GM18870 (cell line): Measurements from ENCODE around the gene KIF6.
A peak's percentile ranks its signal among the peaks of the same experiment; 100 is the strongest.

ENCODE experiments used
- ATAC-seq: cut with Tn5 transposase; IDR thresholded peaks from one replicate; pipeline ENCODE4 v1.9.1; 2021; ENCODE audit warnings: moderate library complexity; ENCODE audit not compliant: unreplicated experiment

KIF6 gene

DNA sequence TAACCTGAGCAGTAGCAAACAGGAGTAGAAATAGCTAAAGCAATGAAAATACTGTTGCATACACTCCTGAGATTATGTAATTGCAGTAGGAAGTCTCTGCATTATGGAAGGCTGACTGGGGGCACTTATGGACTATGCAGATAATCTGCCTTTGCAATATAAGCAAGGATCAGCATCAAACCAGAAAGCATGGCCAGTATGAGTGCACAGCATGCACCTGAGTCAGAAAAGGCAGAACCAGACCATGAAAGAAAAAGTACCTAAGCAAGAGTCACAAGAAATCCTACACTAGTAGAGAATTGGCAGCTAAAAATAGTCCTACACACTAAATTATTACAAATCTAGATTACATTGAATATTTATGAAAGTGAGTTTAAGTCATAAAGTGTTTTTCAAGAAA is 164.3 kb downstream of the KIF6 start:
- ATAC-seq: no peak

DNA sequence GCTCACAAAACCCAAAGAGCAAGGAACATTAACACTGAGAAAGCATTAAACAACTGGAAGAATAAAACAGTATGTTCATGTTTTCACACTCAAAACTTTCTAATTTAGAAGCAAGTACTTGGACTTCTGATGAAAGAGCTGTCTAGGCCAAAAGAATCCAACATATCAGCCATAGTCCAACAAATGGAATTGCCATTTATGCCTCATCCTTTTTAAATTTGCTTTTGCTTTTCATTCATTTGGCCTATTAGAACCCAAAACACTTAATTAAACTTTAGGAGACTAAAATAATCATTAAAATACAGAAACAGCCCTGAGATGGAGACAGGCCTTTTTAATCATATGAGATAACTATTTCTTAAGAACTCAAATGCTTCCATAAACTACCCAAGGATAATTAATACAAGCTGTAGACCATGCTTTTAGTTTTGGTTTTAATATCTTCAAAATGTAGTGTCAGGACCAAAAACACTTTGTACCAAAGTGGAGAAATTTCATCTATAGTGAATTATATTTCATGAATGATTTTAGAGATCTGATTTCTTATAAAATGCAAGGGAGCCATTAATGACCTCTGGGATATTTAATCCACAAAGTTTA is 166.5 kb downstream of the KIF6 start:
- ATAC-seq: no peak

DNA sequence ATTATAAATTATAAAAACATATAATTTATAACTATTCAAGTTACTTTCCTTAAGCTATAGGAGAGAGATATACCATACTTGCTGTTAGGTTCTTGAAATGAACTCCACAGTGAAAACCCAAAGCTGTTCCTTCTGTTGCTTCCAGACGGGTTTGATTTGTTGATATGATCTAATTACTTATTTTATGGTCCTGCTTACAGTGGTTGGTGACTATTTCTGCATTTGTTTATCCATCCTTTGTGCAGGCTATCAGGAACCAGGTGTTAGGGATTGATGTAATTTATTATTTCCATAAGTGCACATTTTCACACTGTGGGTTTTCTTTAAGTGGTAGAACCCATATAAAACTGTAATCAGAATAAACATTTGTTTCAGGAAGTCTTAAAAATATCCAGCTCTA is 167.1 kb downstream of the KIF6 start:
- ATAC-seq: no peak

DNA sequence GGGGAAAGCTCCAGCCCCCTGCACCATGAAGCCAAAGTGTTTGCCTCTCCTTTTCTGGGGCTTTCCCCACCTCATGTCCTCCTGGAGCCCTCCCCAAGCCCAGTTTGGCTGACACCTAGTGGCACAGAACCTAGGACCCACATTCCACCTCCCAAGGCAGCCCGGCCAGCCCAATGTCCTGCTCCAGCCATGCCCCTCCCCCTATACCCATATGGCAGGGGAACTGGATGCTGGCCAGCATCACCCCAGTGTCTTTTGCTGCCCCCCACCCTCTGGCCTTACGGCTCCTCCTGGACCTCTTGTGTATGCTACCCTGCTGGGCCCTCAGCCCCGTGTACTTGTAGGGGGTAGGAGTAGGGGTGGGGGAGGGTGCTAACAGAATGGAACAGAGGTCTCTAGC is 170.1 kb downstream of the KIF6 start:
- no peak for ATAC-seq

DNA sequence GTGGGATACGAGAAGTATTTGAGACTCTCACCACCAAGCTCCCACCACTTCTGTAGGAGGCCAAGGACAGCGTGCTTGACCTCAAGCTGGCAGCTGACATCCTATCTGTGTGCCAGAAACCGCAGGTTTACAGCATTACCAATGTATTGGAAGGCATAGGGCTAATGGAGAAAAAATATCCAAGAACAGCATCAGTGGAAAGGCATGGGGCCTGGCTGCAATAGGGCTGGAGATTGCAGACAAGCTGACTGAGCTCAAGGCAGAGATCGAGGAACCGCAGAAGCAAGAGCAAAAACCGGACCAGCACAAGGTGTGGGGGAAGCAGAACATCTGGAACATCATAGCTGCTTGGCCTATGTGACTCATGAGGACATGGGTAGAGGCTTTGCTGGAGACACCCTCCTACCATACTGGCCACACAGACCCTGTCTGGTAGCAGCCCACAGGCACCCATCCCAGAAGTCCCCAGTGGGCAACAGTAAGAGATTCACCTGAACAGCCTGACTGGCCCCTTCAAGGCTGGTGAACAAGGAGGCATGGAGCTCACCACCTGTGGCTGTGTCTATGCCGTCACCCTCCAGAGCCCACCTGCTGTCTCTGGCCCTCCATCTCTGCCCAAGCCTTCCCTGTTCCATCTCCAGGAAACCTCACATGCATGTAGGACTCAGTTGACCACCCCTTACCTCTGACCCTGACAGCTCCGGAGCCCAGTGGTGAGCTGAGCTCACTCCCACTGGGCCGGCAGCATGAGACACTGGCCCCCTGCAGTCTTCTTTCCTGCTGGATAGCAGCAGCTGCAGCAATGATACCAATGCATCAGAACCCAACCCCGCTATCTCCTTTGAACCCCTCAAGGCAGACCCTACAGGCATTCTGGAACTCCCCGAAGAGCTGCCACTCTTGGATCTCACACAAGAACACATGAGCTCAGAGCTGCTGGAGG is 171.1 kb downstream of the KIF6 start:
- no peak for ATAC-seq

- no peak for ATAC-seq
Observed at GRCh38 chr6:39553029-39553428, 172.2 kb downstream of the KIF6 start.

- ATAC-seq: no peak
Observed at GRCh38 chr6:39550191-39550590, 175.0 kb downstream of the KIF6 start.

DNA sequence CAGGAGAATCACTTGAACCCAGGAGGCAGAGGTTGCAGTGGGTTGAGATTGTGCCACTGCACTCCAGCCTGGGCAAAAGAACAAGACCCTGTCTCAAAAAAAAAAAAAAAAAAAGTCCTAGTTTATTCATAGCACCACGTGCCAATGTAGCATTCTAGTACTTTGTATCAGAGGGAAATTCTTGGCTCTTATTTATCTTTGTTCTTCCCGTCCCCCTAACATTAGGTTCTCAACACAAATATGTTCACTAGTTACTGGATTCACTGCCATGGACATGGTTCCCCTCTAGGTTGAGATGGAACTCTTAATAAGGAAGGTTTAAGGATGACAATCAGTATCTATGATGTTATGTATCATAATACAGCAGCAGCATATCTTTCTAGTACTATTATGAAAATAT is 178.5 kb downstream of the KIF6 start:
- ATAC-seq: no peak

DNA sequence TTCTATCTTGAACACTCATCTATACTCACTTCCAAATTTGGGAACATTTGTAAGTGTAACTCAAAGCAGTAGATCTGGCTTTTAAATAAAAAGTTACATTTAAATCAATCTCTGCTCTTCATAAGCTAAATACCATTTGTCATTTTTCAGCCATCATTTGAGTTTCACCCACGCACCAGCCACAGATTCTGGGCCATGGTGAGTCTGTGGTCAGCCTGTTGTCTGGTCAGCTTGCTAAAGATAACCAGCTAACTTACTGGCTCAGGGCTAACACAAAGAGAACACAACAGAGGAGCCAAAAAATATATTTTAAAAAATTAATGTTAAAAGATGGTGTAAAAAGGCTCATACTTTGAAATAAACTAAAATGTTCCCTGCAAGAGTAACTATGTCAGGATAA is 181.3 kb downstream of the KIF6 start:
- no peak for ATAC-seq

DNA sequence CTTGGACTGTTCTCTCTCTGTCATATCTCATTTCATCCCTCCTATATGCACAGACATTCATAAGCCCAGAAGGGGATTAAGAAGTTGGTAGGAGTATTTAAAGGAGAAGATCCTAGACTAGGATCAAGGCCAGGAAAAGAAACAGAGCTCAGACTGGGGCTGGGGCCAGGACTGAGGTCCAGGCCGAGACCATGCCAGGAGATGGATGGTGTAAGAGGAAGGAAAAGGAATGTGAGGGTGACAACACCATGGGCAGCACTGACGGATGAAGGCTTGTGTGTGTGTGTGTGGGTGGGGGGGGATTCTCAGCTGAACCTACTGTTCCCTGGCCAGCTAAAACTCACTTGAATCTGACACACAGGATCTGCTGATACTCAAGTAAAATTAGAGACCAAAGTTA is 182.1 kb downstream of the KIF6 start:
- no peak for ATAC-seq

- no peak for ATAC-seq
Observed at GRCh38 chr6:39540454-39540853, 184.8 kb downstream of the KIF6 start.

DNA sequence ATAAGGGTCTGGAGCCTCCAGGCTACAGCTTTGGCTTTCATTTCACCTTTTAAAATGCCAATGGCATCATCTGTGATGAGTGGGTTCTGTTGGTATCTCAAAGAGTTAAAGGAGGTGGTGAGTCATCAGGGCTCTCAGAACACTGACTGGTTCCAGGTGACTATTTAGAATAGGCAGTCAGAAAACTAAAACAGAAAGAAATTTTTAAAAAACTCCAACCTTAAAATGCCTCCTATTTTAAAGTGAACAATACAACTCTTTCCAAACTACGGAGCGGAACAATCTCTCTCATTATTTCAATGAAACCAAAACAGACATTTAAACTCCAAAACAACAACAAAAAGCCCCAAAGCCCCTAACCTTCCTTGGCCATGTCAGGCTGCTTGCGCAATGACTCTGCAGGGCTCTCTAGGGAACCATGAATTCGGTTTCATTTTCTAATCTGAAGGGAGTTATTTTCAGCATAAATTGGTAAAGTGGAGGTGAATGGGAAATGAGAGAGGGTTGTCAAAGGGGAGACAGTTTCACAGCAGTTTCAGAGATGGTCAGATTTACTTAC is 194.9 kb downstream of the KIF6 start:
- peak; percentile 94 for ATAC-seq

DNA sequence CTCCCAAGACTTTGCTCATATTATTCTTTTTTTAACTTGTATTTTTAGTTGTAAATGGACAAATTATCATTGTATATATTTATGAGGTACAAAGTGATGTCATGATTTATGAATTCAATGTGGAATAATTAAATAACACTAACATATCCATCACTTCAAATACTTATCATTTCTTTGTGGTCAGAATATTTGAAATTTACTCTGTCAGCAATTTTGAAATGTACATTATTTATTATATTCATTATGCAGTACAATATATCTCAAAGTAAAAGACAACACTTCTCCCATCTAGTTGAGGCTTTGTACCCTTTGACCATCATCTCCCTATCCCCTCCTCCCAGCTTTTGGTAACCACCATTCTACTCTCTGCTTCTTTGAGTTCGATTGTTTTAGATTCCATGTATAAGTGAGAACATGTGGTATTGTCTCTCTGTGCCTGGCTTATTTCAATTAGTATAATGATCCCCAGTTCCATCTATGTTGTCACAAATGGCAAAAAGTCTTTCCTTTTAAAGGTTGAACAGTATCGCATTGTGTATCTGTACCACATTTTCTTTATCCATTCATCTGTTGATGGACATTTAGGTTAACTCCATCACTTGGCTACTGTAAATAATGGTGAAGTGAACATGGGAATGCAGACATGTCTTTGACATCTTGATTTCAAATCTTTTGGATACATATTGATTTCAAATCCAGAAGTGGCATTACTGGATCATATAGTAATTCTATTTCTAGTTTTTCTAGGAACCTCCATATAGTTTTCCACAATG is 197.2 kb downstream of the KIF6 start:
- ATAC-seq: no peak

GRCh38 chr6:39524007-39524406 is 201.2 kb downstream of the KIF6 start:
- no peak for ATAC-seq

DNA sequence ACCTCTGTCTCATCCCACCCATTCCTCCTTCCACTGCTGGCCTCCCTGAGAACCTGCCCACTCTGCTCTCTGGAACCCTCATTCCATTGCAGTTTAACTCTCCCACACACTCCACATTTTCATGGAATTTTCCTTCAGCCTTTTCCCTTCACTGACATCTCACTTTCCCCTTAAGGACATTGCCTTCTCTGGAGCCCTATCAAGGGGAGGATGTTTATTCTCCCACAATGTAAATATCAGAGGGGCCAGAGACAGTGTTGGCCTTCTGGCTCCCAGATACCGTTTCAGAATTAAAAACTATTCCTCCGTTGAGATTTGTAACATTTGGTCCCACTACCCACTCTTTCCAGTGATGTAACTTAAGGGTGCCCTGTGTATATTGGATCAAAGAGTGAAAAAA is 203.2 kb downstream of the KIF6 start:
- no peak for ATAC-seq

DNA sequence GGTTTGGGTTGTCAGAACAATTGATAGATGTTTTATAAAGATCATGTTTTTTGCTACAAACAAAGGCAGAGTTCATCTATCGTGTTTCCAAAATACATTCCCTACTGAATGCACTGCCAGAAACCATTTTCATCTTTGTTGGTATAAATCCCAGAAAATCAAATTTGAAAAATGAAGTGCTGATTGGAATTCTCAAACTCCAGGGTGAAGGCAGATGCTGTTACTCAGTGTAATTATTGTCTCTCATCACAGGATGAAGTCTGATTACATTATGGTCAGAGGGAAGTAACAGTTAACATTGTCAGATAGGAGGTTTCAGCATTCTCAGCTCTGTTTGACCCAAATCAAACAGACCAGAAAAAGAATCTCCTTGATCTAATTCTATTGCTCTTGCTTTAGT is 204.3 kb downstream of the KIF6 start:
- ATAC-seq: no peak

DNA sequence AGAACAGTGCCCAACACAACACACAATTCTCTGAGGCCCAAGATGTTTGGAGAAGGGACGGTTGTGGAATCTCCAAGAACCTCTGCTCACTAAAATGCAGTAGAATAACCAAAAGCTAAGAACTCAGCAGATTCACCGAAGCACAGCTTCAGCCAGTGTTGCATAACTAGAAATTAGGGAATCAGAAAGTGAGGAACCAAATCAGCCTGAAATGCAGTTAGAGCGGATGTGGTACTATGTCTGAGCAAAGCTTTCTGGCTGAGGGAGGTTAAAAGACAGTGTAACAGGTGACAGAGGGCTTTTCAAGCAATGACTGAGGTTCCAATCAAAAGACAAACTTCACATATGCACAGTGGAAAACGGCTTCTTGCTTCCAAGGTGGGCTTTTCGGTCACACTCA is 204.8 kb downstream of the KIF6 start:
- ATAC-seq: no peak

GRCh38 chr6:39518221-39518620 is 207.0 kb downstream of the KIF6 start:
- ATAC-seq: no peak

DNA sequence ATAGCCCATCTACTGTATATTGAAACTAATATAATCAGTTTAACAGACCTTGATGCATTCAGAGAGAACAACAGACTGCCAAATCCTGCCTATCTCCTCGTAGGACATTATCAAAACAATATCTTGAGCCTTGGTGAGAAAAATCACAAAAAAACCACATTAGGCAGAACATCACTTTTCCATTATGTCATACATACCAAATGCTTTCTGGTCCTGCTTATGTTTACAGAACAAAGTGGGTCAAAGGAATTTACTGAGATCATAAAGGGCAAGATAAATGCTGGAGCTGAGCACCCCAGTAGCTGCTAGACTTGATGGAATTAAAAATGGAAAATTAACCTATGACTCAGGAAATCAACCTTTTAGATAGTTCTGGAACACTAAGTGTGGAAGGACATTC is 207.5 kb downstream of the KIF6 start:
- ATAC-seq: no peak

DNA sequence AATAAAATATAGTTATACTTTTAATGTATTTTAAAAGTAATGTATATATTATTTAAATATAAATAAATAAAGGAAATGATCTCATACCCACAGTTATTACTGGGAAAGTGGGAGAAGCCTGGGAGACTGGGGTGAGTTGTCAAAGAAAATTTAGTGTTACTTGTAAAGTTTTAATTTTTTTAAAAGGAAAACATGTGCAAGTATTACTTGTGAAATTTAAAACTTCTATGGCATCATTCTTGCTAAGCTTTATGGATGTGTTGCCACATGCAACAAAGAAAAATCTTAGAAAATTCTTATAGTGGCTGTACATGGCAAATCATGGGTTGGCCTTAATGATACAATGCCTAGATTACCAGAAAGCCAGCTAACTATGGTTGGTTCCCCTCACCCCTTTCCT is 208.7 kb downstream of the KIF6 start:
- no peak for ATAC-seq

DNA sequence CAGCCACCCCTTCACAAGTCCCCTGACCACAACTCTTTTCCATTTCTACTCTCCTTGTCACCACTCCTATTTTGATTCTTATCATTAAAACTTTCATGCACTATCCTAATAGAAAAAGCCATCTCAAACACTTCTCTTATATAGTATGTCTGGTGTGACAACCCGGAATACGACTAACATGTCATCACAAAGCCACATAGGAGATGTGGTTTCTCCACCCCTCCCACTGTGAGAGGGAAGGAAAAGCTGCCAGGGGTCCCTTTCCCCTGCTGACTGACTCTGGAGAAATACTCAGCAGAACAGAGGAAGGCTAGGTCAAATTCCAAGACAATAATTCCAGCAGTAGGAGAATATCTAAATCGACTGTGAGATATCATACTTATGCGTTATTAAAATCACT is 209.7 kb downstream of the KIF6 start:
- no peak for ATAC-seq

- no peak for ATAC-seq
Observed at GRCh38 chr6:39515006-39515405, 210.2 kb downstream of the KIF6 start.
